ENCODE results near the gene MTNR1A. TPM values are rescaled to one million over a fixed set of nuclear protein-coding genes. Genes with fewer than 3 reads are reported as not detected.

MTNR1A gene
- total and polyA plus RNA-seq, 2 of the 4 experiments (the other 2 are of a cell fraction), result not detected

GRCh38 chr4:186586205-186586604 lies 30.8 kb upstream of the MTNR1A start:
- peaks cover 52% of the 10 kb centered on the region for H3K36me3 ChIP-seq (ENCODE audit: control insufficient read depth, insufficient read depth, low read length)
- H4K5ac ChIP-seq (ENCODE audit: low read depth, low read length), result no peak overlapping the region
- H3K4me1 ChIP-seq (ENCODE audit: control insufficient read depth, insufficient read depth, low read length), result peaks cover 3% of the 10 kb centered on the region; the same call in 1 of the 2 replicates
- no peaks in the 10 kb centered on the region for H3K9me3 ChIP-seq (ENCODE audit: control insufficient read depth, insufficient read depth, low read length)
- H3K14ac ChIP-seq (replicated peaks; ENCODE audit: low read depth, low read length), result no peak overlapping the region
- no peak overlapping the region for H2AFZ ChIP-seq (replicated peaks; ENCODE audit: low read length, poor library complexity)
- no peak overlapping the region for H3K4me2 ChIP-seq (ENCODE audit: low read depth, low read length)
- no peak overlapping the region for H2AK9ac ChIP-seq (replicated peaks; ENCODE audit: low read depth, low read length, poor library complexity)
- dilution Hi-C loops (cut with HindIII; ENCODE audit: low sequenced_read_pairs, unreplicated experiment), result no loop called here
- no peak overlapping the region for H3K4me3 ChIP-seq (ENCODE audit: insufficient read depth, low read depth, low read length)
- no peak overlapping the region for H3K9ac ChIP-seq (ENCODE audit: low read depth, low read length)
- no peak for ATAC-seq (ENCODE audit: low read depth)
- no peak overlapping the region for H3K4ac ChIP-seq (ENCODE audit: low read depth, low read length)
- H2BK15ac ChIP-seq (ENCODE audit: low read depth, low read length), result no peak overlapping the region
- in situ Hi-C loops (cut with MboI; ENCODE audit: low sequenced_read_pairs), result loop anchor here (10.0 kb wide), 1 partner anchor 291 kb away; no protein-coding TSS in a partner anchor
- H3K18ac ChIP-seq (ENCODE audit: low read depth, low read length), result no peak overlapping the region
- no peak overlapping the region for H3K23ac ChIP-seq (ENCODE audit: low read depth, low read length)
- H2BK20ac ChIP-seq (ENCODE audit: low read depth, low read length), result no peak overlapping the region
- peaks cover 56% of the 10 kb centered on the region for H4K20me1 ChIP-seq (ENCODE audit: insufficient read depth, low read length)
- BruUV-seq (replicated peaks), result no TSS peak
- H4K91ac ChIP-seq (ENCODE audit: insufficient read depth, low read depth, low read length), result no peak overlapping the region
- H3K9me1 ChIP-seq (ENCODE audit: insufficient read depth, low read length), result peaks cover 7% of the 10 kb centered on the region; the same call in 1 of the 2 replicates
- no peak overlapping the region for H3K27ac ChIP-seq (ENCODE audit: insufficient read depth, low read length)
- no peak overlapping the region for H3K56ac ChIP-seq (ENCODE audit: extremely low read depth, insufficient read depth, low read length)
- WGBS, 2 experiments (ENCODE audit: extremely low coverage in 2 of 2, insufficient read length in 1 of 2), result 52 to 100% methylated on average over 1 to 3 of the region's 8 CpGs
- no peaks in the 10 kb centered on the region for H3K27me3 ChIP-seq (ENCODE audit: control insufficient read depth, insufficient read depth, low read length)
- no peak for DNase-seq
- CTCF ChIA-PET, result interaction anchor here (1.5 kb wide), 1 partner anchor 113 kb away, joined by 6 read pairs; no protein-coding TSS in a partner anchor
- intact Hi-C loops (cut with micrococcal nuclease), result loop anchor here (5.0 kb wide), 1 partner anchor 99 kb away; no protein-coding TSS in a partner anchor
- POLR2A ChIA-PET (ENCODE audit: unreplicated experiment), result no interaction called here
- no peak overlapping the region; a peak in 1 of 4 replicates for H4K8ac ChIP-seq (ENCODE audit: low read depth in 2 of 2, low read length in 2 of 2)
- no peak overlapping the region for H2AK5ac ChIP-seq (ENCODE audit: low read depth, low read length)
- peaks cover 33 to 50% of the 10 kb centered on the region in 2 experiments for H3K79me1 ChIP-seq (ENCODE audit: low read depth in 1 of 2, low read length in 2 of 2)
- no peak overlapping the region for H2BK120ac ChIP-seq (ENCODE audit: low read depth, low read length)
- H2BK5ac ChIP-seq (ENCODE audit: low read depth, low read length, poor library complexity, severe bottlenecking), result no peak overlapping the region
- TF ChIP-seq NFE2L2 (IDR thresholded peaks at IDR 0.05; ENCODE audit: low read depth, low read length) (no peak), MAFK (IDR thresholded peaks at IDR 0.05; ENCODE audit: low read depth, low read length) (no peak), RAD21 (IDR thresholded peaks at IDR 0.05; ENCODE audit: low read length) (no peak), MAZ (IDR thresholded peaks at IDR 0.05; ENCODE audit: borderline replicate concordance, low read depth, low read length) (no peak), USF2 (IDR thresholded peaks at IDR 0.05; ENCODE audit: low read depth, low read length) (no peak), BHLHE40 (IDR thresholded peaks at IDR 0.05; ENCODE audit: low read depth, low read length) (no peak), FOS (IDR thresholded peaks at IDR 0.05; ENCODE audit: low read depth, low read length) (no peak), RFX5 (IDR thresholded peaks at IDR 0.05; ENCODE audit: low read depth, low read length) (no peak), CHD1 (IDR thresholded peaks at IDR 0.05; ENCODE audit: low read depth, low read length) (no peak), MXI1 (IDR thresholded peaks at IDR 0.05; ENCODE audit: borderline replicate concordance, low read depth, low read length) (no peak), SMC3 (IDR thresholded peaks at IDR 0.05; ENCODE audit: low read depth, low read length) (no peak), CTCF (conservative IDR thresholded peaks at IDR 0.05; ENCODE audit: low read depth, low read length) (no peak), RCOR1 (IDR thresholded peaks at IDR 0.05; ENCODE audit: insufficient replicate concordance, low read length) (no peak), POLR2A (IDR thresholded peaks at IDR 0.05; ENCODE audit: low read depth, low read length) (no peak), ELK1 (IDR thresholded peaks at IDR 0.05; ENCODE audit: borderline replicate concordance, low read depth, low read length) (no peak), CEBPB (IDR thresholded peaks at IDR 0.05; ENCODE audit: low read depth, low read length) (no peak)

All from IMR-90 (cell line).